ENCODE results near the gene IGFBPL1.

IGFBPL1 gene

DNA sequence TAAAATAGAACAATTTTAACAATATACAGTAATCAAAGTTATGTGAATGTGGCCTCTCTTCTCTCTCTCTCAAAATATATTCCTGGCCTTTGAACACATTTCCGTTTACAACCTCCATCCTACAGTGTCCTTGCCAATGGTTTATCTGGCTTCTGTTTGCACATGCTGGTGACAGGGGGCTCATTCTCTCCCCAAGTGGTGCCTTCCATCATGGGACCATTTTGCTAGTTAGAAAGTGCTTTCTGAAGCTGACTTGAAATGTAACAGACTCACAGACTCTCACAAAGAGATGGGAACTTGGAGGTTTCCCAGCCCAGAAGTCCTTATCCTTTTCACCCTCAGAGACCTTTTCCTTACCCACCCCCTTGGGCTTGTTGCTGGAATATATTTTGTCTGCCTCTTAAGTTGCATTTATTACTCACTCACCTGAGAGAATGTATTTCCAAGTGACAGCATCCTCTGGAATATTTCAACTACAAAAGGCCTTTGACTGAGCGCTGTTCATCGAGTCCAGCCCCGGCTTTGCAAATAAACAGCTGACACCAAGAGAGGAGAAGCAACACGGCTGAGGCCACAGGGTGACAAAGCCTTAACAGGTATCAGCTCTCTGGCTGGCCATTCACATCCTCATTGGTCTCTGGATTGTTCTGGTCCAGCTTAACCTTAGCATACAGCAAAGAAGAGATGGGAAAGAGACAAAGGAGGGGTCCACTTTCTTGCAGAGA, 49.2 kb downstream of the IGFBPL1 start:
- FAIRE-seq, result no peak
- no peak for DNase-seq (ENCODE audit: insufficient read length, low spot score)
- TF ChIP-seq, protein P1, sequence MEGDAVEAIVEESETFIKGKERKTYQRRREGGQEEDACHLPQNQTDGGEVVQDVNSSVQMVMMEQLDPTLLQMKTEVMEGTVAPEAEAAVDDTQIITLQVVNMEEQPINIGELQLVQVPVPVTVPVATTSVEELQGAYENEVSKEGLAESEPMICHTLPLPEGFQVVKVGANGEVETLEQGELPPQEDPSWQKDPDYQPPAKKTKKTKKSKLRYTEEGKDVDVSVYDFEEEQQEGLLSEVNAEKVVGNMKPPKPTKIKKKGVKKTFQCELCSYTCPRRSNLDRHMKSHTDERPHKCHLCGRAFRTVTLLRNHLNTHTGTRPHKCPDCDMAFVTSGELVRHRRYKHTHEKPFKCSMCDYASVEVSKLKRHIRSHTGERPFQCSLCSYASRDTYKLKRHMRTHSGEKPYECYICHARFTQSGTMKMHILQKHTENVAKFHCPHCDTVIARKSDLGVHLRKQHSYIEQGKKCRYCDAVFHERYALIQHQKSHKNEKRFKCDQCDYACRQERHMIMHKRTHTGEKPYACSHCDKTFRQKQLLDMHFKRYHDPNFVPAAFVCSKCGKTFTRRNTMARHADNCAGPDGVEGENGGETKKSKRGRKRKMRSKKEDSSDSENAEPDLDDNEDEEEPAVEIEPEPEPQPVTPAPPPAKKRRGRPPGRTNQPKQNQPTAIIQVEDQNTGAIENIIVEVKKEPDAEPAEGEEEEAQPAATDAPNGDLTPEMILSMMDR (IDR thresholded peaks at IDR 0.05; ENCODE audit: insufficient read depth, missing control alignments), result no peak

DNA sequence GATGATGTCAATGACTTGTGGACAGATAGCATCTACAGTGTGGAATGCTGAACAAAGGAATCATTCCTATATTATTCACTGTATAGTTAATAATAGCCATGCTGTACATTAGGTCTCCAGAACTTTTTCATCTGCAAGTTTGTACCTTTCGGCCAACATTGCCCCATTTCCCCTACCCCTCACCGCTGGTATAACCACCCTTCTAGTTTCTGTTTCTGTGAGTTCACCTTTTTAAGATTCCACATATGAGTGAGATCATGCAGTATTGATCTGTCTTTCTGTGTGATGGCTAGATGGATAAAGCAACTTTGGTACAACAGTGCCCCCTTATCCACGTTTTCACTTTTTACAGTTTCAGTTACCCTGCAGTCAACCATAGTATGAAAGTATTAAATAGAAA, 50.6 kb downstream of the IGFBPL1 start:
- FAIRE-seq (no peak), DNase-seq (ENCODE audit: insufficient read length, low spot score) (no peak)
- TF ChIP-seq, protein P1 (IDR thresholded peaks at IDR 0.05; ENCODE audit: insufficient read depth, missing control alignments), result no peak

DNA sequence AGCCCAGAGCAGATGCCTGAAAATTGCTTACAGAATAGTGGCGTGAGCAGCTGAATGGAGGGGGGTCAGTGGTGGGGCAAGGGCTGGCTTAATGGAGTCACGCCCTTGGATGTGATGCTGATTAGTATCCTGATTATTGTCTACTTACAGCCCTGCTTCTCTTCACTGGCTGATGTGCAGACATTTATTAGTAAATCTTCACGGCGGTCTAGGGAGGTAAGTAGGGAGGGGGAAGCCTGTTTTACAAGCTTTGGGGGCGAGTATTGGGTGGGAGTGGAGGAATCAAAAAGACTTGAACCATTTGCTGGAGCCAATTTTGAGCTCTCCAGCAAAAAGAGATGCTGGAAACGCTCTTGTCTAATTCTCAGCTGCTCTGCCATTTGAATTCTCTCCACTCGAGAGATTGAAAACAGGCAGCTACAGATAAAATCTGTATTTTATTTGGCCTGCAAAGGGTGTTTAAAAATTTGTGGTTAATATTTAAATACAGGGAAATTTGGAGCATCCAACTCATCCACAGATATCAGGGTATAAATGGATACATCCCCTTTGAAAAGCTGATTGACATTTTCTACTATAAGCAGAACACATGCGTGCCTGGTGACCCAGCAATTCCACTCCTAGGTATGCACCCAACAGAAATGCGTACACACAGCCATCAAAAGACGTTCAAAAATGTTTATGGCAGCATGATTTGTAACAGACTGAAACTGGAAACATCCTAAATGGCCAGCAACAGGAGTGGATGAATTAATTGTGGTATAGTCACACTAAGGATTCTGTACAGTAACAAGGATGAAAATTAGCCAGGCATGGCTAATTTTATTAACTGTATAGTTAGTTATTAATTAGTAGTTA, 51.3 kb downstream of the IGFBPL1 start:
- FAIRE-seq (no peak), DNase-seq (ENCODE audit: insufficient read length, low spot score) (no peak)
- TF ChIP-seq, protein P1 (IDR thresholded peaks at IDR 0.05; ENCODE audit: insufficient read depth, missing control alignments), result no peak

DNA sequence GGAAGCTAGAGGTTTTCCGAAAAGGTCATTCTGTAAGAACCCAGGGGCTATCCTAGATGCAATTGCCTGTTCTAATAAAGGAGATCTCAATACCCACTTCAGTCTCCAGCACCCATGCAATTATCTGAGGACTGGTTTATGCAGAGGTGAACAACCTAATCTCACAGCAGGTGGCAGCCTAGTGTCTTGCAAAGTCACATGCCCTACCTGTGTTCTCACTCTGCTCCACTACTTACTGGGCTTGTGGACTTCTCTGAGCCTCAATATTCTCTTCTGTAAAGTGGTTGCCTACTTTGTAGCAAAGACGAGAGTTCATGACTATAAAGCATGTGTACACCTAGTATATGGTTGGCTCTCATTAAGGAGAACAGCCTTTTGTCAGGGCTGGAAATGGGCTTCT, 52.8 kb downstream of the IGFBPL1 start:
- no peak for DNase-seq (ENCODE audit: insufficient read length, low spot score)
- FAIRE-seq, result no peak
- TF ChIP-seq, protein P1 (IDR thresholded peaks at IDR 0.05; ENCODE audit: insufficient read depth, missing control alignments), result peak; percentile 54

DNA sequence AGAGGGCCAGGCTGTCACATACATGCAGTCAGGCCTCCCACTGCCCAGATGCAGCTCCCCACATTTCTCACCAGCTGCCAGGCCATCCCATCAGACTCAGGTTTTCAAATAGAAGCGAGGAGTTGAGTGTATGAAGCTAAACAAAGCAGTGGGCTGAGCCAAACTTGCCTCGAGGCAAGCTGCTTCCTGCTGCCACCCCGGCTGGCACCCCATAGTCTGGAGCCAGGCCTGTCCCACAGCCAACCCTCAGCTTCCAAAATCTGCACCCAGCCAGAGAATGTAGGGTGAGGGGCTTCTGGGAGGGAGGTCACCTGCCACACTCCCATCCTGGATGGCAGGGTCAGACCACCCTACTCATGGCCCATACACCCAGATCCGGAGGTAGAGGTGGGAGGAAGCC, 54.1 kb downstream of the IGFBPL1 start:
- no peak for FAIRE-seq
- DNase-seq (ENCODE audit: insufficient read length, low spot score), result no peak
- TF ChIP-seq, protein P1 (IDR thresholded peaks at IDR 0.05; ENCODE audit: insufficient read depth, missing control alignments), result no peak

DNA sequence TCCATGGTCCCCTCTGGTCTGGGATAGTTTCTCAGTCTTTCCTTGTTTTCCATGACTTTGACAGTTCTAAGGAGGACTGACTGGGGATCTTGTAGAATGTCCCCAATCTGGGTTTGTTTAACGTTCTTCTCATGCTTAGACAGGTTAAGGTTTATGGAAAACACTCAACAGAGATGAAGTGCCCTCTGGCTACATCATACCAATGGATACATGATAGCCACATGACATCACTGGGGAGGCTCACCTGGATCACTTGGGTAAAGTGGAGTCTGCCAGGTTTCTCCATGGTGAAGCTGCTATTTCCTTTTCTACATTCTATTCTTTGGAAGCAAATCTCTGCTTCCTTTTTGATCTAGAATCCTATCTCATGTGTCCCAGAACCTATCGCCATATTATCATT, 55.5 kb downstream of the IGFBPL1 start:
- FAIRE-seq (no peak), DNase-seq (ENCODE audit: insufficient read length, low spot score) (no peak)
- TF ChIP-seq, protein P1 (IDR thresholded peaks at IDR 0.05; ENCODE audit: insufficient read depth, missing control alignments), result no peak

DNA sequence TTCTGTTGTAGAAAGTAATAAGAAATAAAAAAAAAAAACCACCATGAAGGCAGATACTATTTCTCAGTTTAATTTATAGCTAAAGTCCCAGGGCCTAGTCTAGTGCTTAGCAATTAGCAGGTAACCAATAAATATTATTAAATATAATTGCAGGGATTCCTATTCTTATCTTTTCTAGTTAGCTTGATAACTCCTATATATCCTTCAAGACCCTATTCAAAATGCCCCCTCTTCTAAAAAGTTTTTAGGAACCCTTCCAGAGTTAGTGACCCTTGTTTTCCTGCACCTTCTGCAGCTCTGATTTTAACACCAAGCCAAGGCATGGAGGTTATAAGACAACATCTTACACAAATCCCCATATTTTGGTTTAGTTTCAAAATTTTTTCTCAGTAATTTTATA, 56.4 kb downstream of the IGFBPL1 start:
- no peak for DNase-seq (ENCODE audit: insufficient read length, low spot score)
- TF ChIP-seq, protein P1 (IDR thresholded peaks at IDR 0.05; ENCODE audit: insufficient read depth, missing control alignments), result no peak
- no peak for FAIRE-seq
